ENCODE data around the gene SMG5.

- TF ChIP-seq POLR2AphosphoS5 (IDR thresholded peaks at IDR 0.05; ENCODE audit: borderline replicate concordance, low read depth, low read length) (no peak), EZH2 (IDR thresholded peaks at IDR 0.05) (no peak), FOXP2 (optimal IDR thresholded peaks at IDR 0.05; ENCODE audit: control extremely low read depth, extremely low read length, insufficient read depth) (no peak)
Measured at GRCh38 chr1:156221986-156222692, 60.5 kb downstream of the SMG5 start.

Measured in SK-N-MC (cell line).